ENCODE measurements around the gene CLDND2.

The CLDND2 gene

DNA sequence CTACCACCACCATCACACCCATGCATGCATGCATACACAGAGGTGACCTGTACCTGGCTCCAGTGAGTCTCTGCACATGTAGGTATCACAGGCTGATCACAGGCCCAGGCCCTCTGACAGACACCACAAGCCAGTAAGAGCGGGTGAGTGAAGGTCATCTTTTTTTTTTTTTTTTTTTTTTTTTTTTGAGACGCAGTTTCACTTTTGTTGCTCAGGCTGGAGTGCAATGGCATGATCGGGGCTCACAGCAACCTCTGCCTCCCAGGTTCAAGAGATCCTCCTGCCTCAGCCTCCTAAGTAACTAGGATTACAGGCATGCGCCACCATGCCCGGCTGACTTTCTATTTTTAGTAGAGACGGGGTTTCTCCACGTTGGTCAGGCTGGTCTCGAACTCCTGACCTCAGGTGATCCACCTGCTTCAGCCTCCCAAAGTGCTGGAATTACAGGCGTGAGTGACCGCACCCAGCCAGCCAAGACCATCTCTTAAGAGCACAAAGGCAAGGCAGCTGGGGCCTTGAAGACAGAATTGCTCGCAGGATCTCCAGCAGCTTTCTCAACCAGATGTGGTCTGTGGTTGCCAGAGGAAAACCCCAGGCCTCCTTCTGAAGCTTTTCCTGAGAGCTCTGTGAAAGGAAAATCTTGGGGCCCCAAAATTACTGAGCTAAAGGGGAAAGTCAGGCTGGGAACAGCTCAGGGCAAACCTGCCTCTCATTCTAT, 6.9 kb upstream of the CLDND2 start:
- TF ChIP-seq, protein P1, sequence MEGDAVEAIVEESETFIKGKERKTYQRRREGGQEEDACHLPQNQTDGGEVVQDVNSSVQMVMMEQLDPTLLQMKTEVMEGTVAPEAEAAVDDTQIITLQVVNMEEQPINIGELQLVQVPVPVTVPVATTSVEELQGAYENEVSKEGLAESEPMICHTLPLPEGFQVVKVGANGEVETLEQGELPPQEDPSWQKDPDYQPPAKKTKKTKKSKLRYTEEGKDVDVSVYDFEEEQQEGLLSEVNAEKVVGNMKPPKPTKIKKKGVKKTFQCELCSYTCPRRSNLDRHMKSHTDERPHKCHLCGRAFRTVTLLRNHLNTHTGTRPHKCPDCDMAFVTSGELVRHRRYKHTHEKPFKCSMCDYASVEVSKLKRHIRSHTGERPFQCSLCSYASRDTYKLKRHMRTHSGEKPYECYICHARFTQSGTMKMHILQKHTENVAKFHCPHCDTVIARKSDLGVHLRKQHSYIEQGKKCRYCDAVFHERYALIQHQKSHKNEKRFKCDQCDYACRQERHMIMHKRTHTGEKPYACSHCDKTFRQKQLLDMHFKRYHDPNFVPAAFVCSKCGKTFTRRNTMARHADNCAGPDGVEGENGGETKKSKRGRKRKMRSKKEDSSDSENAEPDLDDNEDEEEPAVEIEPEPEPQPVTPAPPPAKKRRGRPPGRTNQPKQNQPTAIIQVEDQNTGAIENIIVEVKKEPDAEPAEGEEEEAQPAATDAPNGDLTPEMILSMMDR (conservative IDR thresholded peaks at IDR 0.05) = no peak
- no peak overlapping the region for H3K27ac ChIP-seq

DNA sequence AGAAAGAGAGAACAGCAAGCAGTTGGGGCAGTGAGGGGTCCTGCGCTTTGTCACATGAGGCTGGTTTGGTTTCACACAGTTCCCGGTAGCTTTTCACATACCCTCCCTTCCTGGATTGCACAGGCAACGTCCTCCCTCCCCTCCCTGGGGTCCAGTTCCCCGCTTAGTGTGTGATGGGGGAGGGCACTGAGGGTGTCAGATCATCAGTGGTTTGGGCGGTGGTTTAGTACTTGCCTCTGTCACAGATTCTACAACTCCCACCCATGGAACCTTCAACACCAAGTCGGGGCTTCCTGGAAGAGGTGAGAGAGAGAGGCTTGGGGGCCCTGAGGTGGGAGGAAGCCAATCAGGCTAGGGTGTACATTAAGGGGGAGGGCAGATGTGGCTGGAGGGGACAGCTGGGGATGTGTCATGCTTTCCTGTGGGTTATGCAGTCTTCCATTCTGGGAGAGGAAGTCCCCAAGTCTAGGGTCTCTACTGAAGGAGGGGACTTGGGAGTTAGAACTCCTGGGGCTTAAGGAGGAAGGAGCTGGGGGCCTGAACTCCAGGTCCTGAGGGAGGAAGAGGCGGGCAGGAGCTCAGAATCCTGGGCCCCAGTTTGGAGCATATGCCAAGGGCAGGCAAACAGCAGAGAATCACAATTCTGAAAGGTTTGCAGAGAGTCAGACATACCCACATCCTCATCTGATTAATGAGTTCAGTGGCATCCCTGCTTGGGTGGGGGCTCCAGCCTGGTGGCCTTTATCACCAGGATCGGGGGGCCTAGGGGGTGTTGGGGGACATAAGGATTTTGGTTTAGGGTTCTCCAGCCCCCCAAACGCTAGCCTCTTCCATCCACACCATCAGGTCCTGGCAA, 4.1 kb upstream of the CLDND2 start, which contains the start of gene NKG7:
TSS of gene NKG7 (minus strand) at position 6 of the 856 bp plus-strand sequence. CDS start 119 bp downstream, outside the sequence.
- no peak within 1 kb of the TSS for H3K27ac ChIP-seq
- TF ChIP-seq, protein P1 (conservative IDR thresholded peaks at IDR 0.05) = no peak

DNA sequence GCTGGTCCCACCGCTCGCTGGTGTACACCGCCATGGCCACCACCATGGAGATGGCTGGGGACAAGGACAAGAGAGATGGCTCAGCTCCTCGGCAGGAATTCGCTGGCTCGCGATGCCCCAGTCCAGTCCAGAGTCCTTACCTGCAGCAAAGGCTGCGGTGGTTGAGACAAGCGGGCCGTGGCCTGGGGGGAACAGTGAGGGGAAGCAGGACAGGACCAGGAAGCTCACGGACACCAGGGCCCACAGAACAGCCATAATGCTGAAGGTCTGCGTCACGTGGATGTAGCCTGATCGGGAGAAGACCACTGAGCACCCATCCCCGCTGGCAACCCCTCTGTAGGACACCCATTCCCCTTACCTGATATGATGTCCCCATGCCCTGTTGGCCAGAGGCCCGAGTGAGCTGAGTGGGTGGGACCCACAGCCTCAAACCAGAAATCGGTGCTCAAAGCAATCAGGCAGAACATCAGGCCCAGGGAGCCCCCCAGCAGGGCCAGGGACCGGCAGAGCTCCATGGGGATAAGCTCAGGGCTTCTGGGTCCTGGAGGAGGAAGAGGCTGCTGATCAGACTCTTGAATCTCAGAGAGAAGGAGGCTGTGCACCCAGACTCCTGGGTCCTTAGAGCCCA, 3.3 kb upstream of the CLDND2 start:
- no peak overlapping the region for H3K27ac ChIP-seq

DNA sequence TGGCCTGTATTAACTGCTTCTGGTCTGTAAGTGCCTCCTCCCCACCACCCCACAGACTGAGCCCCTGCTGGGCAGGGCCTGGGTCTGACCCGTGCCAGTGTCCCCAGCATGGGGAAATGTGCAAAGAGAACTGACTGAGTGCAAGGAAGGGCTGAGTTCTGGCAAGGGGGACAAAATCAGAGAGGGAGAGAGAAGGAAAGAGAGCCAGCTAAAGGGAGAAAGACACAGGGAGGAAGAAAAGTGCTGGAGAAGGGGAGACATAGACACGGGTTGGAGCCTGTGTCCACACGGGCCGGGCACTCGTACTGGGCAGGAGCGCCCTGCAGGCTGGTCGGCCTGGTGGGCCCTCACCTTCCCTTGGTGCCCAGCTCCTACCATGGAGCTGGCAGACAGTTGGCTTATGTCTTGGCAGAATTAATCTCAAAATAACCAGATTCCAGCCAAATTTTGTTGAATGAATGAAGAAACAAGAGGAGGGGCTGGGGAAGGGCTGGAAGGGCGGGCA, 2.4 kb upstream of the CLDND2 start:
- H3K27ac ChIP-seq = no peak overlapping the region
- TF ChIP-seq, protein P1 (conservative IDR thresholded peaks at IDR 0.05) = no peak

More for the DNA sequence above, 3.3 kb upstream of the CLDND2 start:
- TF ChIP-seq, protein P1 (conservative IDR thresholded peaks at IDR 0.05) = no peak

DNA sequence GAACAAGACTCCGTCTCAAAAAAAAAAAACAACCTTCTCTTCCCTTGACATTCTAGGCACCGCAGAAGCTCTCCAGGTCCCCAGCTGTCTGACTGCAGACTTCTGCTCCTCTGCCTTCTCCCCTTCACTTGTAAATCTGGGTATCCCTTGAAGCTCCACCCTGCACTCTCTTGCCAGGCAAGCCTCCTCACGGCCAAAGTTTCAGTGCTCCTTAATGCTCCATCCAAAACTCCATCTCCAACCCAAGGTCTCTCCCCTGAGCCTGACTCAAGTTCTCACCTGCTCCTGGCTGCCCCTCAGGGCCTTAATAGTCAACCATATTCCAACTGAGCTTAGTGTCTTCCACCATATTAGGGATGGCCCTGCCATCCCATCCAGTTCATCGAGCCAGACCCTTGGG, 1.4 kb upstream of the CLDND2 start:
- no peak overlapping the region for H3K27ac ChIP-seq
- TF ChIP-seq, protein P1 (conservative IDR thresholded peaks at IDR 0.05) = no peak

DNA sequence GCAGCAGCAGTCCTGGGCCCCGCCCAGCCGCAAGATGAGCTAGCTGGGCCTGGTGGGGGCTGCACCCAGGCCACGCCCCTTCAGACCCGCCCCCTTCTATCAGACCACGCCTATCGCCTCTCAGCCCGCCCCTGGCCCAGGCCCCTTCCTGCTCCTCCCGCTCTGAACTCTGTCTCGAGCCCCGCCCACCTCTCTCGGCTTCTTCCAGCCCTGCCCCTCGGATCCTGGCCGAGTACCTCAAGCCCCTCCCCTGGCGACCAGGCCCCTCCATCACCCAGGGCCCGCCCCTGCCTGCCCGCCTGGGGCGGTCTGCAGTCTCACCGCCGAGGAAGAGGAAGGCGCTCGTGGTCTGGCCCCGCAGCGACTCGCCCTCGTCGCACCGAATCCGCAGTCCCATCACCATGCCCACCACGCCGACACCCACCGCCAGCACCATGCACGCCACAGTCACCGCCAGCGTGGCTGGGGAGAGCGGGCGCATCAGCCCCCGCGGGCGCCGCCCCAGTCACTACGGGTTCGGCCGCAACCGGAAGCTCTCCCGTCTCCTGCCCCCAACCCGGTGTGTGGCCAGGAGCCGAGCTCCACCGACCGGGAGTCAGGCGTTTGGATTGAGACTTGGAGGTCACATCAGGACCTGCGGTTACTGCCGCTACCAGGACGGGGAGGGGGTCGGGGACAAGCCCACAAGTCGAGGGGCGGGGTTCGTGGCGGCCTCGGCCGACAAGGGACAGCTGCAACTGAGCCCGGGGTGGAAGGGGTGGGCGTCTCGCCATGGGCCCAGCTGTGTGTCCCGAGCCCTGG, 1.0 kb downstream of the CLDND2 start:
- TF ChIP-seq, protein P1 (conservative IDR thresholded peaks at IDR 0.05) = no peak
- H3K27ac ChIP-seq = peak overlapping the region; percentile 93

Data from VCaP (cell line).